Stimulated activated CD8-positive, alpha-beta memory T cell treated with anti-CD3 and anti-CD28 coated beads, Interleukin-7, amount 100 ng/mL, for 4 hours (primary cell): ENCODE results near the gene SLC6A1.

Experiments
- DNase-seq, 2 donors: peaks; one replicate each; pipeline ENCODE4 v3.0.0-alpha.2; 2020; ENCODE audit warnings: low read depth in 2 of 2

The SLC6A1 gene

GRCh38 chr3:10993729-10994065 lies 1.1 kb downstream of the SLC6A1 start:
- DNase-seq = no peak

GRCh38 chr3:10994306-10994705 lies 1.8 kb downstream of the SLC6A1 start:
- DNase-seq = no peak

GRCh38 chr3:10995871-10996270 lies 3.3 kb downstream of the SLC6A1 start:
- DNase-seq = no peak

GRCh38 chr3:10996345-10997013 lies 3.9 kb downstream of the SLC6A1 start:
- DNase-seq = no peak

- DNase-seq = no peak
These were observed 4.6 kb downstream of the SLC6A1 start for GRCh38 chr3:10997196-10997595.

GRCh38 chr3:10998542-10998941 lies 6.0 kb downstream of the SLC6A1 start:
- no peak for DNase-seq

- no peak for DNase-seq
These were observed 6.9 kb downstream of the SLC6A1 start for GRCh38 chr3:10999221-11000107.

GRCh38 chr3:11000528-11000927 lies 8.0 kb downstream of the SLC6A1 start:
- DNase-seq = no peak

- no peak for DNase-seq
These were observed 8.6 kb downstream of the SLC6A1 start for GRCh38 chr3:11001020-11001657.

- no peak for DNase-seq
These were observed 9.1 kb downstream of the SLC6A1 start for GRCh38 chr3:11001658-11002021.

- no peak for DNase-seq
These were observed 9.8 kb downstream of the SLC6A1 start for GRCh38 chr3:11002371-11002807.

- DNase-seq = no peak
These were observed 12.0 kb downstream of the SLC6A1 start for GRCh38 chr3:11004563-11004962.

- no peak for DNase-seq
These were observed 13.2 kb downstream of the SLC6A1 start for GRCh38 chr3:11005686-11006256.

- DNase-seq = no peak
These were observed 14.7 kb downstream of the SLC6A1 start for GRCh38 chr3:11006986-11007933.

GRCh38 chr3:11009898-11010297 lies 17.4 kb downstream of the SLC6A1 start:
- DNase-seq = no peak

- no peak for DNase-seq
These were observed 18.0 kb downstream of the SLC6A1 start for GRCh38 chr3:11010426-11011165.

- DNase-seq = no peak
These were observed 21.7 kb downstream of the SLC6A1 start for GRCh38 chr3:11014253-11014652.

GRCh38 chr3:11014752-11015151 lies 22.2 kb downstream of the SLC6A1 start:
- DNase-seq = no peak

GRCh38 chr3:11015369-11015768 lies 22.8 kb downstream of the SLC6A1 start:
- DNase-seq = no peak

GRCh38 chr3:11016727-11017126 lies 24.2 kb downstream of the SLC6A1 start:
- no peak for DNase-seq
